GM12874 (cell line): Measurements from ENCODE around the gene GKN1.

ENCODE experiments used
- TF ChIP-seq, protein P1 (sequence below): IDR thresholded peaks from 2 replicates; pipeline ENCODE4 v1.5.1; 2011; ENCODE audit warnings: low read depth, mild to moderate bottlenecking, control low read depth, low read length, moderate library complexity; ENCODE audit not compliant: insufficient read depth

GKN1 gene

GRCh38 chr2:68964282-68964681, 10.2 kb upstream of the GKN1 start:
- TF ChIP-seq, protein P1, sequence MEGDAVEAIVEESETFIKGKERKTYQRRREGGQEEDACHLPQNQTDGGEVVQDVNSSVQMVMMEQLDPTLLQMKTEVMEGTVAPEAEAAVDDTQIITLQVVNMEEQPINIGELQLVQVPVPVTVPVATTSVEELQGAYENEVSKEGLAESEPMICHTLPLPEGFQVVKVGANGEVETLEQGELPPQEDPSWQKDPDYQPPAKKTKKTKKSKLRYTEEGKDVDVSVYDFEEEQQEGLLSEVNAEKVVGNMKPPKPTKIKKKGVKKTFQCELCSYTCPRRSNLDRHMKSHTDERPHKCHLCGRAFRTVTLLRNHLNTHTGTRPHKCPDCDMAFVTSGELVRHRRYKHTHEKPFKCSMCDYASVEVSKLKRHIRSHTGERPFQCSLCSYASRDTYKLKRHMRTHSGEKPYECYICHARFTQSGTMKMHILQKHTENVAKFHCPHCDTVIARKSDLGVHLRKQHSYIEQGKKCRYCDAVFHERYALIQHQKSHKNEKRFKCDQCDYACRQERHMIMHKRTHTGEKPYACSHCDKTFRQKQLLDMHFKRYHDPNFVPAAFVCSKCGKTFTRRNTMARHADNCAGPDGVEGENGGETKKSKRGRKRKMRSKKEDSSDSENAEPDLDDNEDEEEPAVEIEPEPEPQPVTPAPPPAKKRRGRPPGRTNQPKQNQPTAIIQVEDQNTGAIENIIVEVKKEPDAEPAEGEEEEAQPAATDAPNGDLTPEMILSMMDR = no peak

DNA sequence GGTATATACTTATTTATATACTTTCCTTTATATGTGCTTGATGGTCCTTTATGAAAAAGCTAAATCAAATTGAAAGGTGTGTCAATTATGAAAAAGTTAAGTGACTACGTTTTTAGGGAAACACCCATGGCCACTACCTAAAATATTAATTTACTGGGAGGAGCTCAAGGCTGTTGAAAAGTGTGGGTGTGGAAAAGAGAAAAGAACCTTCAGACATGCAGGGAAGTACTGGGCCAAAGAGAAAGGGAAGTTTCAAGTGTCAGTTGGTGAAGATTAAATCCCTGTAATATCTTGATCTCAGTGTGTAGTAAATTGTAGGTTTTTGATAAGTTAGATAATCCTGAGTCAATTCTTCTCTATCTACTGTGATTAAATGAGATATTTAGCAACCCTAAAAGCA, 6.2 kb upstream of the GKN1 start:
- TF ChIP-seq, protein P1 = no peak

GRCh38 chr2:68969736-68970490, 4.5 kb upstream of the GKN1 start:
- TF ChIP-seq, protein P1 = no peak

DNA sequence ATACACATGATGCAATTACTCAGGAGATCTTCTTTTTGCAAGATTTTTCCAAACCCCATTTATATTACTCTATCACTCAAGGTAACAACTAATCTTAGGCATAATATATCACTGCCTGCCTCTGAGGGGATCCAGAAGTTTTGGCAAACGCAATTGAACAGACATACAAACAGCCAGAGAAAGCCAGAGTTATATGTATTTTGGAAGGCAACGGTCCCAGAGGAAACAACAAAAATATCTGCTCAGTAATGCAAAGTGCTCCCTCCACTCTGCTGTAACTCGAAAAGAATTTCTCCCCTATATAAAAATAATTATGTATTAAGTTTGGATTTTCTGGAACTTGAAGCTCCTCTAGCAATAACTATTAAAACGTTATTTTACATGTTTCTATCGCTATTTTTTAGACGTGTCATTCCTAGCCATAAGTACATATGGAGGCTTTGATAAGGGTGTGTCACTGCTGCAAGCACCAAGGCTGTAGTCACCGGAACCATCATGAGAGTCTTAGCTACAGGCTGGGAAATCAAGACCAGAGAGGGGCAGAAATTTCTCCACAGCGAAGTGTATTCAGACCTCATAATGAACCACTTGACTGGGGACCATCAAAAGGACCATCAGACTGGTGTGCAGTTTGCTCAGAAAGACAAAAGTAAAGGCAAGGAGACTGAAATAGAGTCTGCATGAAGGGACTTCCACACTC, 3.7 kb upstream of the GKN1 start:
- TF ChIP-seq, protein P1 = no peak

DNA sequence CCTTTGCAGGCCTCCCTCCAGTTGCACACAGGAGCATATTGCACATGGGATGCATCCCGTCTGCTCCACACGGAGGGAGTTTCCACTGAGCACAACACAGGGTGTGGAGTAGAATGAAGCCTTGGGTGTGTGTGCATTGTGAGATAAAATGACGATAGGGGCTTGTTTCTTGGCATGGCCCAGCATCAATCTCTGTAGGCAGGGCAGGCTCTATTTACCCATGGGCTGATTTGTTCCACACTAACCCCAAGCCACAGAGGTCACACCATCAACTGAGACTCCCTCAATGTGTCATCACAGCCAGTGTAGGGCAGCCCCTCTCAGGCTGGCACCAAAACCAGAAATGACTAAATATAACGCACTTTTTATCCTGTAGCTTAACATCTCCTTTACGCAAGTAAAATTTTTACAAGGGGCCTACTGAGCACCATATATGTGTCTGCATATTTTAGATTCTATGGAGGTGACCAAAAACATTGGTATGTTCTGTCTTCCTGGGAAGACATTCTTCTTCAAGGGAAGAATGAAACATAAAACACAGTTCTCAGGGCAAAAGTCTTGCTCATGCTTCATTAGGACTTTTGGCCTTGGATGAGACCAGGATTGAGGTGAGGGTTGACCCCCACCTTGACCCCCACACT, 2.7 kb upstream of the GKN1 start:
- TF ChIP-seq, protein P1 = no peak

DNA sequence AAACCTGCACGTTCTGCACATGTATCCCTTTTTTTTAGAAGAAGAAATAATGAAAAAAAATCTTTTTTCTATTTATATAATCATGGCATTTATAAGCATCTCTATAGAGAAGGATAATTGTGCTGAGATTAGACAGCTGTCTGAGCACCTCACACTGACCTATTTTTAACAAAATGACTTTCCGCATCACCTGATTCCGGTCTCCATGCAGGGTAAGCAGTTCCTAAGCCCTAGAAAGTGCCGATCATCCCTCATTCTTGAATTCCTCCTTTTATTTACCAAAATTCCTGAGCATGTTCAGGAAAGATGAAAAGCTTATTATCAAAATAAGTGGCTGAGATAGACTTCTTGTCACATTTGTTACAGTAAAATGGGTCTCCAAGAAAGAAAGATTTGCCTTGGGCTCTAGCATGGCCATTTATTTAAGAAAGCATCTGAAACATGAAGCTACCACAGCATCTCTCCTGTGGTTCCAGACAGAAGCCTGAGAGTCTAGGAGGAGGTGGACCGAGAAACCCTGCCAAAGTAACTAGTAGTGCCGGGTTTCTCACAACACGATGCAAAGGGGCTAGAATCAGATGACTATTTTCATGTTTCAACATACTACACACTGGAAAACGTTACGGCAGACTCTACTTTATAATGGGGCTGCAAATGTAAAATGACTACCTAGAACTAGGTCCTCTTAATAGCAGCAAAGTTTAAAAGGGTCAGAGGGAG, 670 bp downstream of the GKN1 start:
- TF ChIP-seq, protein P1 = no peak

GRCh38 chr2:68975844-68976243, 1.4 kb downstream of the GKN1 start:
- TF ChIP-seq, protein P1 = no peak
